Fibroblast of mammary gland (primary cell): ENCODE data around the gene FBN1.

ENCODE experiments used
- DNase-seq: peaks from one replicate; pipeline ENCODE4 v3.0.0-alpha.2; 2010; ENCODE audit warnings: low read depth
- H3K4me3 ChIP-seq: 2 replicates; pipeline ENCODE4 v1.5.1; 2011; ENCODE audit warnings: low read depth, mild to moderate bottlenecking, low read length, moderate library complexity; ENCODE audit not compliant: control insufficient read depth
- CTCF ChIP-seq: conservative IDR thresholded peaks from 2 replicates; pipeline ENCODE4 v1.5.1; 2011; ENCODE audit warnings: low read depth, low read length, inconsistent platforms; ENCODE audit not compliant: control insufficient read depth, insufficient read depth

The FBN1 gene

GRCh38 chr15:48407646-48408045 is 237.9 kb downstream of the FBN1 start:
- no peak for TF ChIP-seq CTCF
- no peak overlapping the region for H3K4me3 ChIP-seq
- DNase-seq, result no peak

- DNase-seq, result no peak
- TF ChIP-seq CTCF, result peak; percentile 49
Observed at GRCh38 chr15:48406911-48407310, 238.6 kb downstream of the FBN1 start.

GRCh38 chr15:48406266-48406891 is 239.1 kb downstream of the FBN1 start:
- TF ChIP-seq CTCF, result no peak
- H3K4me3 ChIP-seq, result no peak overlapping the region
- DNase-seq, result no peak

More at GRCh38 chr15:48406911-48407310, 238.6 kb downstream of the FBN1 start:
- H3K4me3 ChIP-seq, result no peak overlapping the region

GRCh38 chr15:48402427-48403177 is 242.9 kb downstream of the FBN1 start:
- TF ChIP-seq CTCF, result no peak
- no peak for DNase-seq
- no peak overlapping the region for H3K4me3 ChIP-seq

GRCh38 chr15:48400086-48400485 is 245.4 kb downstream of the FBN1 start:
- H3K4me3 ChIP-seq, result no peak overlapping the region
- peak; percentile 73 for DNase-seq
- TF ChIP-seq CTCF, result no peak

- TF ChIP-seq CTCF, result no peak
- no peak overlapping the region for H3K4me3 ChIP-seq
- peak; percentile 36 for DNase-seq
Observed at GRCh38 chr15:48397841-48398240, 247.7 kb downstream of the FBN1 start.
